HG03432 (cell line): ENCODE data around the gene PIK3AP1.
"Not testable (repeated sequence)": the region's sequence is repeated elsewhere in the genome, so short reads cannot be mapped to it uniquely, and the experiment has no call there.

Experiments
- ATAC-seq: cut with Tn5 transposase; IDR thresholded peaks from one replicate; pipeline ENCODE4 v1.9.1; 2021; ENCODE audit warnings: mild to moderate bottlenecking, moderate library complexity; ENCODE audit not compliant: unreplicated experiment

PIK3AP1 gene

GRCh38 chr10:96548589-96548988 lies 171.7 kb downstream of the PIK3AP1 start:
- ATAC-seq, result no peak

- ATAC-seq, result not testable (repeated sequence)
Measured at GRCh38 chr10:96545558-96545957, 174.8 kb downstream of the PIK3AP1 start.
